Cardiac fibroblast (primary cell): ENCODE data around the gene ELOA.
A peak's percentile ranks its signal among the peaks of the same experiment; 100 is the strongest.
"Not testable (repeated sequence)": the region's sequence is repeated elsewhere in the genome, so short reads cannot be mapped to it uniquely, and the experiment has no call there.

ENCODE experiments used
- DNase-seq, 2 donors: peaks; one replicate each; pipeline versions ENCODE4 v3.0.0 to v3.0.0-alpha.2; 2010; ENCODE audit warnings: low read depth in 2 of 2
- H3K4me3 ChIP-seq, 2 donors: replicated peaks in 1 of 2; 1 replicate in 1 of 2; 2 replicates in 1 of 2; pipeline ENCODE4 v1.5.1; 2011; ENCODE audit warnings: low read depth in 2 of 2, low read length in 2 of 2, mild to moderate bottlenecking in 2 of 2, moderate library complexity in 1 of 2
- CTCF ChIP-seq: IDR thresholded peaks from one replicate; pipeline ENCODE4 v1.5.1; 2011; ENCODE audit warnings: low read depth, mild to moderate bottlenecking, low read length, inconsistent platforms

The ELOA gene

GRCh38 chr1:23719162-23719820 lies 24.0 kb upstream of the ELOA start:
- DNase-seq, result peak; percentile 39 to 68
- H3K4me3 ChIP-seq, result no peak overlapping the region
- no peak for TF ChIP-seq CTCF

GRCh38 chr1:23720256-23720995 lies 22.8 kb upstream of the ELOA start:
- no peak overlapping the region for H3K4me3 ChIP-seq
- peak in 1 of 2 donors; percentile 67 for DNase-seq
- TF ChIP-seq CTCF, result no peak

DNA sequence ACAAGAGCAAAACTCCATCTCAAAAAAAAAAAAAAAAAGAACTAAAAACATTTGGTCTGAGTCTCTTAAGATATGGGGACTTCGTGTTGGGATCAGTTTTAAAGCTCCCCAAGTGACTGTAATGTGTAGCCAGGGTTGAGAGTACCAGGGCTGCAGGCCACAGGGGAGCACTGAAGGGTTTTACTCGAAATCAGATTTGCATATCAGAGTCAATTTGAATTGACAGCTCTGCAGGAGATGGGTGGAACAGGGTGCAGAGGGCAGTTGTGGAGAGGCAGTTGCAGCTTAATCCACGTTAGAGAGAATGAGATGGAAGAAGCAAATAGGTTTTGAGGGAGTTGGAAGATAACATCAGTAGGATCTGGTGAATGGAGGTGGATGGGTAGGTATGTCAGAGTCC lies 20.6 kb upstream of the ELOA start:
- H3K4me3 ChIP-seq, result no peak overlapping the region
- DNase-seq, result no peak
- TF ChIP-seq CTCF, result no peak

DNA sequence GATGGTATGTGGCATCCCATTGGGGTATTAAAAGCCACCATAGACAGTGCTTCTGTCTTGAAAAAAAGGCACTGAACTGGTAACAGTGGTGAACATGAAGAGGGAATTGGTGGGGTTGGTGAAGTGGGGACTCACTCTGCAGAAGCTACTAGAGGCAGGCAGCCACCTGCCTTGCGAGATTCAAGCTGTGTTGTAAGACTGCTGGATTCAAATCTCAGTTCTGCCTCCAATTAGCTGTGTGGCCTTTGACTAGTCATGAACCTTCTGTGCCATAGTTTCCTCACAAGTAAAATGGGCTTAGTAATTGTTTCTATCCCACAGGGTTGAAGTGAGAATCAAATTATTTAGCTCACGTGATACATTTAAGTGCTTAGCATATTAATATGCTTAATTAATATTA lies 16.6 kb upstream of the ELOA start:
- H3K4me3 ChIP-seq, result no peak overlapping the region
- no peak for TF ChIP-seq CTCF
- no peak for DNase-seq

DNA sequence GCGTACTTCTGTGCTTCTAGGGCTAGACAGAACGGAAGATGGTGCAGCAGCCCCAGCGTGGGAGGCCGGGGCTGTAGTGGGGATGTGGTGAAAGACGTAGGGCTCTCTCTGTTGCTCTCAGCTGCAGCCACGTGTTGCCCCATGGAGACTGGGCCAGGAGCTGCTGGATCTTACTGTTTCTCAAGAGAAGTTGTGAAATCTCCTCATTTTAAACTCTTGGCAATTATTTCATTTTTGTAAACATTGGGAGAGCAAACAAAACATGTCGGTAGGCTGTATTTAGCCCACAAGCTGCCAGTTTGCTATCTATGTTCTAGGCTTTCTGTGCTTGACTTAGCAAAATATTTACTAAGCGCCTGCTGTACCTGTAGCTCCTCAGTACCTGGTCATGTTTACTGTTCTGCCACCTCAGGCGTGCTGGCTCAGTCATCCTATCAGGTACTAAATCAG lies 15.9 kb upstream of the ELOA start:
- TF ChIP-seq CTCF, result no peak
- peak; percentile 85 to 94 for DNase-seq
- H3K4me3 ChIP-seq, result no peak overlapping the region

- TF ChIP-seq CTCF, result no peak
- no peak overlapping the region for H3K4me3 ChIP-seq
- DNase-seq, result peak; percentile 26 to 63
Observed at GRCh38 chr1:23732363-23733224, 10.7 kb upstream of the ELOA start.

DNA sequence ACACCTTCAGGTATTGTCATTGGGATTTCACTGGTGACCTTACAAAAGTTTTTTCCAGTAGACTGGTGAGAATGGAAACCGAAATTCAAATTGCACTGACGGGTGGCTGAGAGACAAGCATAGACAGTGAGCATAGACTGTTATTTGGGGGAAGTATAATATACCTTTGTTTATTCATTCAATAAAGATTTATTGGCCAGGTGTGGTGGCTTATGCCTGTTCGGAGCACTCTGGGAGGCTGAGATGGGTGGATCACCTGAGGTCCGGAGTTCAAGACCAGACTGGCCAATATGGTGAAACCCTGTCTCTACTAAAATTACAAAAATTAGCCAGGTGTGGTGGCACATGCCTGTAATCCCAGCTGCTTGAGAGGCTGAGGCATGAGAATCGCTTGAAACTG lies 10.0 kb upstream of the ELOA start:
- DNase-seq, H3K4me3 ChIP-seq: not testable (repeated sequence)
